Karpas-422 (cell line): Measurements from ENCODE around the gene IDH3B. TPM values are rescaled to one million over a fixed set of nuclear protein-coding genes. Genes with fewer than 3 reads are reported as not detected.

Source experiments
- DNase-seq: peaks from one replicate; pipeline ENCODE4 v3.0.0-alpha.2; 2015
- H2AFZ ChIP-seq: fragments of 200-600 bp; sonication (generic); 2 replicates; pipeline ENCODE4 v1.6.1; 2014; ENCODE audit warnings: antibody characterized with exemption, low read length, mixed read lengths
- H3K27ac ChIP-seq: fragments of 200-600 bp; sonication (generic); 2 replicates; pipeline ENCODE4 v1.5.1; 2014; ENCODE audit warnings: mild to moderate bottlenecking, low read length, moderate library complexity
- H3K27me3 ChIP-seq: fragments of 200-600 bp; sonication (generic); 2 replicates; pipeline ENCODE4 v1.6.1; 2014; ENCODE audit warnings: low read length, mixed read lengths
- H3K36me3 ChIP-seq: fragments of 200-600 bp; sonication (generic); 2 replicates; pipeline ENCODE4 v1.6.1; 2014; ENCODE audit warnings: low read length, mixed read lengths; ENCODE audit not compliant: insufficient read depth
- H3K4me1 ChIP-seq: fragments of 200-600 bp; sonication (generic); 2 replicates; pipeline ENCODE4 v1.6.1; 2014; ENCODE audit warnings: mild to moderate bottlenecking, low read length, mixed read lengths
- H3K4me2 ChIP-seq: fragments of 200-600 bp; sonication (generic); 2 replicates; pipeline ENCODE4 v1.6.1; 2014; ENCODE audit warnings: low read length, low read depth, mild to moderate bottlenecking; ENCODE audit not compliant: poor library complexity, severe bottlenecking
- H3K4me3 ChIP-seq: fragments of 200-600 bp; sonication (generic); 2 replicates; pipeline ENCODE4 v1.5.1; 2014; ENCODE audit warnings: mild to moderate bottlenecking, antibody characterized with exemption, low read length, mixed read lengths
- H3K79me2 ChIP-seq: fragments of 200-600 bp; sonication (generic); 2 replicates; pipeline ENCODE4 v1.6.1; 2014; ENCODE audit warnings: mild to moderate bottlenecking, low read length, mixed read lengths
- H3K9ac ChIP-seq: fragments of 200-600 bp; sonication (generic); 2 replicates; pipeline ENCODE4 v1.6.0; 2014; ENCODE audit warnings: low read length
- H3K9me2 ChIP-seq: fragments of 200-600 bp; sonication (generic), shearing (Covaris generic); replicated peaks from 2 replicates; pipeline ENCODE4 v1.6.0; 2014; ENCODE audit warnings: mild to moderate bottlenecking, low read length, moderate library complexity; ENCODE audit not compliant: insufficient read depth
- H3K9me3 ChIP-seq: fragments of 300-700, 200-600 bp; sonication (generic); 2 replicates; pipeline ENCODE4 v1.6.1; 2014; ENCODE audit warnings: low read length, mixed read lengths
- H4K20me1 ChIP-seq: fragments of 200-600 bp; sonication (generic); 2 replicates; pipeline ENCODE4 v1.6.1; 2014; ENCODE audit warnings: mild to moderate bottlenecking, antibody characterized with exemption, low read length, low read depth; ENCODE audit not compliant: insufficient read depth
- total RNA-seq: library from RNA; depleted of rRNA; stranded (reverse); fragments of >200 nt; shearing (Covaris generic); gene quantifications from 2 replicates; pipeline ENCODE4 v1.2.3, GENCODE V29; 2014; ENCODE audit warnings: low replicate concordance

IDH3B gene
- total RNA-seq, 1 experiment from 2014 or later = 83.7 TPM

- H3K4me2 ChIP-seq = peak overlapping the region; percentile 97
- H2AFZ ChIP-seq = no peak overlapping the region
- H3K4me1 ChIP-seq = peaks cover 26% of the 10 kb centered on the region
- H3K4me3 ChIP-seq = peak overlapping the region; percentile 95
- peak overlapping the region; percentile 88 for H3K27ac ChIP-seq
- H3K79me2 ChIP-seq = peaks cover 33% of the 10 kb centered on the region
- no peaks in the 10 kb centered on the region for H3K9me3 ChIP-seq
- DNase-seq = peak; percentile 77
- H4K20me1 ChIP-seq = peaks cover 42% of the 10 kb centered on the region
- no peaks in the 10 kb centered on the region for H3K27me3 ChIP-seq
- H3K9ac ChIP-seq = peak overlapping the region; percentile 99
- H3K36me3 ChIP-seq = peaks cover 48% of the 10 kb centered on the region
- no peaks in the 10 kb centered on the region for H3K9me2 ChIP-seq
These were observed 11.1 kb downstream of the IDH3B start for GRCh38 chr20:2652724-2653555.

GRCh38 chr20:2651772-2652723 lies 12.0 kb downstream of the IDH3B start, which contains the start of gene NOP56:
Gene NOP56 (plus strand): TSS chr20:2652632. CDS start chr20:2652661, 29 bp downstream.
- Histone ChIP-seq H3K27me3 (no peaks in the 10 kb centered on the region), H3K4me2 (peak within 1 kb of the TSS; percentile 97), H3K79me2 (peaks cover 33% of the 10 kb centered on the region), H3K9ac (peak within 1 kb of the TSS; percentile 99), H3K27ac (peak within 1 kb of the TSS; percentile 88), H3K9me2 (no peaks in the 10 kb centered on the region), H3K4me1 (peaks cover 26% of the 10 kb centered on the region), H2AFZ (no peak within 1 kb of the TSS; the same call in 1 of the 2 replicates), H3K36me3 (peaks cover 40% of the 10 kb centered on the region), H3K9me3 (no peaks in the 10 kb centered on the region), H3K4me3 (peak within 1 kb of the TSS; percentile 95), H4K20me1 (peaks cover 37% of the 10 kb centered on the region)
- DNase-seq = peak; percentile 97

- Histone ChIP-seq H2AFZ (no peak overlapping the region), H3K27me3 (no peaks in the 10 kb centered on the region), H3K4me1 (no peaks in the 10 kb centered on the region), H3K27ac (no peak overlapping the region), H3K9ac (no peak overlapping the region), H4K20me1 (no peaks in the 10 kb centered on the region), H3K79me2 (no peaks in the 10 kb centered on the region), H3K4me3 (no peak overlapping the region), H3K36me3 (no peaks in the 10 kb centered on the region), H3K9me2 (no peaks in the 10 kb centered on the region), H3K4me2 (no peak overlapping the region), H3K9me3 (no peaks in the 10 kb centered on the region)
- DNase-seq = no peak
These were observed 20.3 kb downstream of the IDH3B start for GRCh38 chr20:2643708-2644107.

GRCh38 chr20:2640899-2641298 lies 23.1 kb downstream of the IDH3B start:
- H3K27ac ChIP-seq = no peak overlapping the region
- no peak overlapping the region for H3K4me2 ChIP-seq
- DNase-seq = no peak
- H4K20me1 ChIP-seq = no peaks in the 10 kb centered on the region
- no peak overlapping the region for H3K9ac ChIP-seq
- H3K9me3 ChIP-seq = no peaks in the 10 kb centered on the region
- H3K4me3 ChIP-seq = no peak overlapping the region
- no peaks in the 10 kb centered on the region for H3K36me3 ChIP-seq
- H3K79me2 ChIP-seq = no peaks in the 10 kb centered on the region
- no peaks in the 10 kb centered on the region for H3K9me2 ChIP-seq
- H3K27me3 ChIP-seq = no peaks in the 10 kb centered on the region
- no peaks in the 10 kb centered on the region for H3K4me1 ChIP-seq
- H2AFZ ChIP-seq = no peak overlapping the region

GRCh38 chr20:2640260-2640659 lies 23.8 kb downstream of the IDH3B start:
- no peaks in the 10 kb centered on the region for H3K79me2 ChIP-seq
- H3K9me3 ChIP-seq = no peaks in the 10 kb centered on the region
- H3K9ac ChIP-seq = no peak overlapping the region
- no peak overlapping the region for H3K27ac ChIP-seq
- H2AFZ ChIP-seq = no peak overlapping the region
- H3K4me1 ChIP-seq = no peaks in the 10 kb centered on the region
- no peak overlapping the region for H3K4me2 ChIP-seq
- H3K27me3 ChIP-seq = no peaks in the 10 kb centered on the region
- H3K4me3 ChIP-seq = no peak overlapping the region
- no peaks in the 10 kb centered on the region for H4K20me1 ChIP-seq
- no peaks in the 10 kb centered on the region for H3K36me3 ChIP-seq
- H3K9me2 ChIP-seq = no peaks in the 10 kb centered on the region
- DNase-seq = no peak

GRCh38 chr20:2637246-2637645 lies 26.8 kb downstream of the IDH3B start:
- no peaks in the 10 kb centered on the region for H4K20me1 ChIP-seq
- H3K27ac ChIP-seq = no peak overlapping the region
- H3K36me3 ChIP-seq = no peaks in the 10 kb centered on the region

GRCh38 chr20:2633381-2633780 lies 30.6 kb downstream of the IDH3B start:
- Histone ChIP-seq H2AFZ (no peak overlapping the region), H3K27ac (no peak overlapping the region), H3K9ac (no peak overlapping the region), H3K9me2 (no peaks in the 10 kb centered on the region), H3K27me3 (no peaks in the 10 kb centered on the region), H4K20me1 (no peaks in the 10 kb centered on the region), H3K4me3 (no peak overlapping the region), H3K36me3 (no peaks in the 10 kb centered on the region), H3K79me2 (no peaks in the 10 kb centered on the region), H3K4me2 (no peak overlapping the region), H3K4me1 (no peaks in the 10 kb centered on the region), H3K9me3 (no peaks in the 10 kb centered on the region)
- DNase-seq = no peak

More at GRCh38 chr20:2637246-2637645, 26.8 kb downstream of the IDH3B start:
- Histone ChIP-seq H3K4me2 (no peak overlapping the region), H3K4me3 (no peak overlapping the region), H3K9me3 (no peaks in the 10 kb centered on the region), H3K4me1 (no peaks in the 10 kb centered on the region), H3K9ac (no peak overlapping the region), H2AFZ (no peak overlapping the region), H3K27me3 (no peaks in the 10 kb centered on the region), H3K79me2 (no peaks in the 10 kb centered on the region), H3K9me2 (no peaks in the 10 kb centered on the region)
- DNase-seq = no peak

- H2AFZ ChIP-seq = no peak overlapping the region
- H3K27me3 ChIP-seq = no peaks in the 10 kb centered on the region
- no peak overlapping the region for H3K4me2 ChIP-seq
- H3K9me2 ChIP-seq = no peaks in the 10 kb centered on the region
- no peak overlapping the region for H3K4me3 ChIP-seq
- H3K9me3 ChIP-seq = no peaks in the 10 kb centered on the region
- no peak for DNase-seq
- no peaks in the 10 kb centered on the region for H4K20me1 ChIP-seq
- no peaks in the 10 kb centered on the region for H3K4me1 ChIP-seq
- no peak overlapping the region for H3K27ac ChIP-seq
- no peak overlapping the region for H3K9ac ChIP-seq
- no peaks in the 10 kb centered on the region for H3K79me2 ChIP-seq
- H3K36me3 ChIP-seq = no peaks in the 10 kb centered on the region
These were observed 32.8 kb downstream of the IDH3B start for GRCh38 chr20:2631228-2631627.
